Measurements from ENCODE around the gene WIF1.

DNA sequence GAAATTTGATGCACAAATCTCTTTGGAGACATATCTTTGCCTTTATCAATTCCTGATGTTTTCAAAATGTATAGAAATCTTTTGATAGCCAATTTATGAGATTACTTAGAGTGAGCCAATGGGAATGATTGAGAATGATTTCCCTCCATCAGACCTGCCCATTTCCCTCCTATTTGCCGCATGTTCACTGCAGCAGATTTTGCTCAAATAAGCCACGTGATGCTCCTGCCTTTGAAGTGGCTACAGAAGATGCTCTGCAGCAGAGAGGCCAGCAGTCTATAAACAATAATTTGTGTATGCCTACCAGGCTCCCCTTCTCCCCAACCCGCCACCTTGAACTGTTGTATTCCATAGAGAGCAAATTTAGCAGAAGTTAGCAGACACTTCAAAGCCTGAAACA is 21.9 kb downstream of the WIF1 start:
- TF ChIP-seq, protein P1, sequence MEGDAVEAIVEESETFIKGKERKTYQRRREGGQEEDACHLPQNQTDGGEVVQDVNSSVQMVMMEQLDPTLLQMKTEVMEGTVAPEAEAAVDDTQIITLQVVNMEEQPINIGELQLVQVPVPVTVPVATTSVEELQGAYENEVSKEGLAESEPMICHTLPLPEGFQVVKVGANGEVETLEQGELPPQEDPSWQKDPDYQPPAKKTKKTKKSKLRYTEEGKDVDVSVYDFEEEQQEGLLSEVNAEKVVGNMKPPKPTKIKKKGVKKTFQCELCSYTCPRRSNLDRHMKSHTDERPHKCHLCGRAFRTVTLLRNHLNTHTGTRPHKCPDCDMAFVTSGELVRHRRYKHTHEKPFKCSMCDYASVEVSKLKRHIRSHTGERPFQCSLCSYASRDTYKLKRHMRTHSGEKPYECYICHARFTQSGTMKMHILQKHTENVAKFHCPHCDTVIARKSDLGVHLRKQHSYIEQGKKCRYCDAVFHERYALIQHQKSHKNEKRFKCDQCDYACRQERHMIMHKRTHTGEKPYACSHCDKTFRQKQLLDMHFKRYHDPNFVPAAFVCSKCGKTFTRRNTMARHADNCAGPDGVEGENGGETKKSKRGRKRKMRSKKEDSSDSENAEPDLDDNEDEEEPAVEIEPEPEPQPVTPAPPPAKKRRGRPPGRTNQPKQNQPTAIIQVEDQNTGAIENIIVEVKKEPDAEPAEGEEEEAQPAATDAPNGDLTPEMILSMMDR (IDR thresholded peaks at IDR 0.05), result no peak
- no peak for TF ChIP-seq POLR2A (IDR thresholded peaks at IDR 0.05)
